ENCODE data around the gene CDC42BPB. TPM values are rescaled to one million over a fixed set of nuclear protein-coding genes. Genes with fewer than 3 reads are reported as not detected.

Gene CDC42BPB
- total and polyA plus RNA-seq, 8 donors = 73.4 to 91.4 (median 79.5) TPM

DNA sequence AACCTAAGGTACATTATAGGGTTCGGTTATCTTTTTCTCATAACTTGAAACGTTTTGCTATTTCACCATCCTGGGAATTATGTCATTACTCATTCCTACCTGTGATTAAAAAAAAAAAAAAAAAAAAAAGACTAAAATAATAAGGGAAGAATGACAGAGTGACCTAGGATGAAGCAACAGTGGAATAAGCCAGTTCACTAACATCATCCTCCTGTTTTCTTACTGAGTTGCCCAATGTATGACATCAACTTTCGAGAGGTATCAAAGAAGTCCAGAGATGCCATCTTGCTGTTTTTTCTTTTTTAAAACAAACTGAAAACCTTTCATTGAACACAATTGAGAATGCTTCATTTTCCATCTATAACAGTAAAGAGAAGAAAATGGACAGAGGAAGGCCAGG, 92.1 kb downstream of the CDC42BPB start:
- DNase-seq (no peak), ATAC-seq (no peak)
- intact Hi-C loops (cut with DNase I) = no loop called here
- Histone ChIP-seq H3K36me3 (peaks cover 0 to 99% of the 10 kb centered on the region in 2 donors), H3K27me3 (no peaks in the 10 kb centered on the region), H3K4me3 (no peak overlapping the region), H3K4me1 (no peaks in the 10 kb centered on the region), H3K9me3 (no peaks in the 10 kb centered on the region), H3K27ac (no peak overlapping the region)
- TF ChIP-seq, protein P1, sequence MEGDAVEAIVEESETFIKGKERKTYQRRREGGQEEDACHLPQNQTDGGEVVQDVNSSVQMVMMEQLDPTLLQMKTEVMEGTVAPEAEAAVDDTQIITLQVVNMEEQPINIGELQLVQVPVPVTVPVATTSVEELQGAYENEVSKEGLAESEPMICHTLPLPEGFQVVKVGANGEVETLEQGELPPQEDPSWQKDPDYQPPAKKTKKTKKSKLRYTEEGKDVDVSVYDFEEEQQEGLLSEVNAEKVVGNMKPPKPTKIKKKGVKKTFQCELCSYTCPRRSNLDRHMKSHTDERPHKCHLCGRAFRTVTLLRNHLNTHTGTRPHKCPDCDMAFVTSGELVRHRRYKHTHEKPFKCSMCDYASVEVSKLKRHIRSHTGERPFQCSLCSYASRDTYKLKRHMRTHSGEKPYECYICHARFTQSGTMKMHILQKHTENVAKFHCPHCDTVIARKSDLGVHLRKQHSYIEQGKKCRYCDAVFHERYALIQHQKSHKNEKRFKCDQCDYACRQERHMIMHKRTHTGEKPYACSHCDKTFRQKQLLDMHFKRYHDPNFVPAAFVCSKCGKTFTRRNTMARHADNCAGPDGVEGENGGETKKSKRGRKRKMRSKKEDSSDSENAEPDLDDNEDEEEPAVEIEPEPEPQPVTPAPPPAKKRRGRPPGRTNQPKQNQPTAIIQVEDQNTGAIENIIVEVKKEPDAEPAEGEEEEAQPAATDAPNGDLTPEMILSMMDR (IDR thresholded peaks at IDR 0.05) = no peak

- peak in 1 of 4 donors; percentile 75 for DNase-seq
- Histone ChIP-seq H3K27ac (no peak overlapping the region), H3K4me3 (no peak overlapping the region), H3K27me3 (no peaks in the 10 kb centered on the region), H3K9me3 (no peaks in the 10 kb centered on the region), H3K4me1 (no peaks in the 10 kb centered on the region), H3K36me3 (peaks cover 0 to 99% of the 10 kb centered on the region in 2 donors)
- TF ChIP-seq, protein P1 (IDR thresholded peaks at IDR 0.05) = no peak
- ATAC-seq = no peak
- intact Hi-C loops (cut with DNase I) = no loop called here
Measured at GRCh38 chr14:102964152-102964730, 93.1 kb downstream of the CDC42BPB start.

GRCh38 chr14:102962111-102962627, 95.2 kb downstream of the CDC42BPB start:
- no peak for DNase-seq
- no peak for ATAC-seq
- TF ChIP-seq, protein P1 (IDR thresholded peaks at IDR 0.05) = no peak
- no peak overlapping the region for H3K4me3 ChIP-seq
- H3K27me3 ChIP-seq = no peaks in the 10 kb centered on the region
- intact Hi-C loops (cut with DNase I) = no loop called here
- H3K36me3 ChIP-seq = peaks cover 0 to 99% of the 10 kb centered on the region in 2 donors
- H3K9me3 ChIP-seq = no peaks in the 10 kb centered on the region
- H3K4me1 ChIP-seq = no peaks in the 10 kb centered on the region
- no peak overlapping the region for H3K27ac ChIP-seq

DNA sequence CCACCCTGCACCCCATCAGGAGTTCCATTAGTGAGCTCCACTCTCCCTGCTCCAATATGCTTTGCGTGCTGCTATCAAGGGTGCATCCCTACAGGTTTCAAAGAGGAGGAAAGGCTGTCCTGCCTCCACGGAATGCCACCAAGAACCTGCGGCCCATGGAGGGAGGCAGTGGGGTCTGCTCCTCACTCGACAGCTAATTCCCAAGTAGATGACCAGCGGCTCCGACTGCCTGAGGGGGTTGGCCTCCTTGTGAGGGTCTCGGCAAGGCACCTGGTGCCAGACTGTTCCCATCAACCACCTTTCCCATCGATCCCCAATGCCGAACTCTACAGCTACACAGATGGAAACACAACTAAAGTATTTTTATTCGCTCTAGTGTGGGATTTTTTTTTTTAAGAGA, 98.9 kb downstream of the CDC42BPB start:
- Histone ChIP-seq H3K27me3 (no peaks in the 10 kb centered on the region), H3K4me3 (no peak overlapping the region), H3K27ac (no peak overlapping the region), H3K9me3 (no peaks in the 10 kb centered on the region), H3K36me3 (peaks cover 0 to 98% of the 10 kb centered on the region in 2 donors), H3K4me1 (no peaks in the 10 kb centered on the region)
- DNase-seq = no peak
- intact Hi-C loops (cut with DNase I) = no loop called here
- TF ChIP-seq, protein P1 (IDR thresholded peaks at IDR 0.05) = no peak
- no peak for ATAC-seq

GRCh38 chr14:102957222-102957621, 100.1 kb downstream of the CDC42BPB start:
- Histone ChIP-seq H3K4me3 (no peak overlapping the region), H3K9me3 (no peaks in the 10 kb centered on the region), H3K27ac (no peak overlapping the region), H3K36me3 (peaks cover 0 to 99% of the 10 kb centered on the region in 2 donors), H3K27me3 (no peaks in the 10 kb centered on the region), H3K4me1 (no peaks in the 10 kb centered on the region)
- ATAC-seq (peak; percentile 14), DNase-seq (no peak)
- TF ChIP-seq, protein P1 (IDR thresholded peaks at IDR 0.05) = no peak
- intact Hi-C loops (cut with DNase I) = no loop called here

Measured in left lung (tissue), 10 donors.